ENCODE measurements around the gene RUVBL2.
A peak's percentile ranks its signal among the peaks of the same experiment; 100 is the strongest.

RUVBL2 gene

DNA sequence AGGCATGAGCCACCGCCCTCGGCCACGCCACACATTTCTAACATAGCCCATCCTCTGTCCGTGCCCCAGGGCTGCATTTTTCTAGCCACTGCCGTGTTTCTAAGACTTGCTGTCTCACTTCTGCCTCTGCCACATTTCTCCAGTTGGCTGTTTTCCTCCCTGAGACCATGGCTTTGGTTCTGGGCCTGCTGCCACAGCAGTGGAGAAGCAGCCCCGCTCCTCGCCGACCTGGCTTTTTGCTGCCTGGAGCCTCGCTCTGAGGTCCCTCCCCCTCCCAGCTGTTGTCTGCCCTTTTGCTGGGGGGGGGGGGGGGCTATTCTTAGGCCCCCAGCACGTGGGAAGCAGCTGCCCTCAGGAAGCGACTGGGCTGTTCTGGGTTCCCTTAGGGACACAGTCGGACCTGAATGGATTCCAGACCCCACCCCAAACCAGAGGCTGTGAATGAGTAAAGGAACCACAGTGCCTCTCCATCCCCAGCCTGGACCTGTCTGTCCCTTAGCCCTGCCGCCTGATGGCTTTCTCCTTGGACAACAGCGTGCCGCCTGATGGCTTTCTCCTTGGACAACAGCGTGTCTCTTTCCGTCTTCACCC, 3.9 kb upstream of the RUVBL2 start:
- peak; percentile 58 for DNase-seq

DNA sequence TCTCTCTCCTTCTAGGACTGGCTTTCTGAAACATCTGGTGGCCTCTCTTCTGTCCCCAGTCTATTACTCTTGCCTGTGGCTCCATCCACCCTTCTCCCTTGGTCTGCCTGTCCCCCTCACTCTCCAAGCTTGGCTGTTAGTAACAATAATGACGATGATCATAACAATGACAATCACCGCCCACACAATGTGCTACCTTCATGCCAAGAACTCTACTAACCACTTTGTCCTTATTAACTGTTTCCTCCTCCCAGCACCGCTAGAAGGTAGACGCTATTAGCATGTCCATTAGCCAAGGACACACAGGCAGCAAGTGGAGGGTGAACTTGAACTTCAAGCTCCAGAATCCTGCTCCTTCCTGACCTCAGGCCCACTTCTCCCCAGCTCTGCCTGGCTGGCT, 3.3 kb upstream of the RUVBL2 start:
- no peak for DNase-seq

DNA sequence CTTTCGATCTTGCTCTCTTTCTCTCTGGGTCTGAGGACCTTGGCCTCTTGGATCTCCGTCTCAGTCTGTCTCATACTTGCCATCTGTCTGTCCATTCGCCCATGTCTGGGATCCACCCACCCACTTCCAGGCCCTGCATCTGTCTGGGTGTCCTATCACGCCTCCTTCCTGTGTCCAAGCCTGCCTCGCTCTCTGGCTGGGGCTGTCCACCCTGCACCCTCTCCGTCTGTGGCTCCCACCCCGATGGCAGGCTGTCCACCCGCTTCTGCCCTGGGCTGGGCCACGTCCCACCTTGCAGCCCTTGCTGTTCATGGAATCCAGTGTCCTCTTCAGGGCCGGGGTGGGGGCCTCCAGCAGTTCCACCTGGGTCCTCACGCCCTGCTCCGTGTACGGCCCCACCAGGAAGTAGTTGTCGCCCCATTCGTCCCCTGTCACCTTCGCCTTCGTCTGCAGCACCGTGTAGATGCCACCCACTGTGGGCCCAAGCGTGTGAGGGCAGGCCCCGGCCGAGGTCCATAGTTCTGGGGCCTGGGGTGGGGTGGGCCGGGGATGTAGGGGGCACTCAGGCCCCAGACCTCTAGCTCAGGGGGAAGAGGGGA, 2.6 kb upstream of the RUVBL2 start:
- DNase-seq, result no peak

DNA sequence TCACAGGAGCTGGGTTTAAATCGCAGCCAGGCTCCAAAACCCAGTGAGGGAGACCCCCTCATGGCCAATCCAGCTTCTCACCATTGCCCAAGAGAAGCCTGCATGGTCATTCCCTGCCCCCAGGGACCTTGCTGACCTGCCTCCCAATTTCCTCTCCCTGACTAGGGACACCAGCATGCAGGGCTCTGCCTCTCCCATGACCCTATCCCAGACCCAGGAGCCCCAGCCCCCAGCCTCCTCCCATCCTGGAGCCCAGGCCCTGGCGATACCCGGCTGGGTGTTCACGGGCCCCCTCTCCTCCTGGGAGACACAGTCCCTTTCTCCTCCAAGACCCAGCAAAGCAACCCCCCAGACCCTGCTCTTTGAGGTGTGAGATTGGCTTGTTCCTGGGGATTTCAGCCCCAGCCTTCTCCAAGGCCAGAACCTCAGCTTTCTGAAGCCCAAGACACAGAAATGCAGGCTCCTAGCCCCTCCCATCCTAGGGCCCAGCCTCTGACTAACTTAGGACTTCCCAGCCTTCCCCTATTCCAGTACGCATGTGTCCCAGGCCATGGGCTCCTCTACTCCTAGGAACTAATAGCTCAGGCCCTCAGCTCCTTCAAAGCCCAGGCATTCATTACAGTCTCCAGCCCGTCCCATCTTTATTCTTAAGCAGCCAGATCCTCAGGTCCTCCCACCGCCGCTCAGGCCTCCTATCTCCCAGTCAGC, 1.7 kb upstream of the RUVBL2 start:
- DNase-seq, result peak; percentile 70

DNA sequence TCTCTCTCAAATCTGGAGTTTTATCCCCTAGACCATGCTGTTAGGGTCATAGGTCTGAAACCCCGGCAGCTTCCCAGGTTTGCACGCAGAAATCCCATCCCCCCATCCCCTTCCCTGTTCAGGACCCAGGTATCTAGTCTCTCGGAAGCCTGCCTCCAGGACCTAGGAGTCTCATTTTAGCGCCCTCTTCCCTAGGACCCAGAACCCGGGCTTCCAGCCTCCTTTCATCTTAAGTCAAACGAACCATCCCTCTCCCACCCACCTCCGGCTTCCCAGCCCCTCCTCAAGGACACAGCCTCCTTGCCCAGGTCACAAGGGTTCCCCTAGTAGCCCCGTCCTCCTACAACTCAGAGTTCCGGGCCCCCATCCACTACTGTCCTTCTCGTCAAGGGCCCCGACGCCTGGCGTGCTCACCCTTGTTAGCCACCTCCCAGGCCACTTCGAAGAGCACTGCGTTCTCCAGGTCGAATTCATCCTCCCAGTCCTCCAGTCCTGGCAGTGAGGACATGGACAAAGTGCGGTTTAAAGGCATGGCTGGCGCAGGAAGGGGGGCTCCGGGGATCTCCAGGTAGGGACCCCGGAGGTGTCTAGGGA, 1.0 kb upstream of the RUVBL2 start:
- DNase-seq, result peak; percentile 68

DNA sequence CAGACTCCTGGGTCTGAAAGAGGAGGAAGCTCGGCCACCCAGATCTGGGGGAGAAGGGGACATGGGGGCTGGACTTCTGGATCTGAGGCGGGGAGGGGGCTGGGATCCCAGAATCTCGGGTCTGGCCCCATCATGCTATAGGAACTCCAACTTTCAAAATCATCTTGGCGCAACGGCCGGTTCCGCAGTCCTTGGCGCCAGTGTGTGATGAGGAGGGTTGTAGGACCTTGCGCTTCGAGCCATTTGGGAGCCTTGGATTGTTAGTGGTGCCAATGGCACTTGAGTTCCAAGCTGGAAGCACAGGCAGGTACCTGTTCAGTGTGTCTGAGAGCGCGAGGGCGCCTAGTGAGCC, 324 bp downstream of the RUVBL2 start:
- DNase-seq, result no peak

DNA sequence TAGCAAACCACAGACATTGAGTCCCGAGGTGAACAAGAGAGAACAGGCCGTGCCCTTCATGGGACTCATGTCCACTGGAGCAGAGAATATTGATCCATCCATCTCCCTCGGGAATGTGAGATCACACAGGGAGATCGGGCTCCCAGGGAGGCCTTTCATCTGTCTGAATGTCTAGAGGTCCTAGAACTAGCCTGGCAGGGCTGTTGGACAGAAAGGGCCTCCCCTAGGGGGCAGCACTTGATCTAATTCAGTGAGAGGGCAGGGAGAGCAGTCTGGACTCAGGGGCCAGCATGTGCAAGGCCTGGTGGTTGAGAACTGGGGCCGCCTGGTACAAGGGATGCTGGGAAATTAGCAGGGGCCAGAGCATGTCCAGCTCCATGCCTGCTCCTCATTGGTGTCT, 4.3 kb downstream of the RUVBL2 start:
- DNase-seq, result no peak

DNA sequence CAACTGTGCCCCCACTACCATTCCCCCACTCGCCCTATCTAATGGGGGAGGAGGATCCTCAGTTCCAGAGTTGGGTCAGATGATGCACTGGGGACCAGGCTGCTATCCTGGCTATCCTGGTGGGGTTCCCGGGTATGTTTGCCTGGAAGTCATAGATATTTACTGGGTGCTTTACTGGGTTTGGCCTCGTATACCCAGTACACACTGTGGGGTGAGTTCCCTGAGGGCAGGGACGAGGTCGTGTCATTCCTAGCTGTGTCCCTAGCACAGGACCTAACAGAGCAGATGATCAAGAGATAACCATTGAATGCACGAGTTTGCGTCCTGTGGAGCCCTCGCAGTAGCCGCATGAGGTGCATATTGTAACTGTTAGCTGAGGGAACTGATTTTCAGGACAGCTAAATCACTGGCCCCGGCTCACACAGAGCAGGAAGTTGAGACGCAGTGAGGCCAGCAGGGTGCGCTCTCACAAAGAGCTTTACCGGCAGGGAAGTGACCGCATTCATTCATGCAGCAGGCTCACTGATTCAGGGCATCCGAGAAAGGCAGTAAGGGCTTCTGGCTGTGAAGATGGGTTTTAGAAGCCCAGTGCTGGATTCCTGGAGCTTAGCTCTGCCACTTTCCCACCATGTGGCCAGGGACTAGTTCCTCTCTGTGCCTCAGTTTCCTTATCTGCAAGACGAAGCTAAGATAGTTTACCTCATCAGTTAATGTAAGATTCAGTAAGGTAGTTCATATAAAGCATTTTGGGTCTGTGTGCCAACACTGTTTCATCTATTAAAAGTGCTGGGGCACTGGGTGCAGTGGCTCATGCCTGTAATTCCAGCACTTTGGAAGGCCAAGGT, 6.0 kb downstream of the RUVBL2 start:
- DNase-seq, result no peak

DNA sequence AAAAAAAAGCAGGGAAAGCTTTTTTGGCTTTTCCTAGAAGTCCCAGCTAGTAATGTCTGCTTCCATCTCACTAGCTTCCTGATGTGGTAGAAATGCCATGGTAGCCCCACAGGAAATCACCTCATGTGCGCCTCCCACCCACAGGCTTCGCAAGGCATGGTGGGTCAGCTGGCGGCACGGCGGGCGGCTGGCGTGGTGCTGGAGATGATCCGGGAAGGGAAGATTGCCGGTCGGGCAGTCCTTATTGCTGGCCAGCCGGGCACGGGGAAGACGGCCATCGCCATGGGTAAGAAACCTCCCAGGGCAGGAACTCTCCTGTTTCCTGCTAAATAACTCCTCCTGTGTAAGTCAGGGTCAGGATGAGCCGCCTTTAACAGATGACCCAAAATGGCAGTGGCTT, 10.4 kb downstream of the RUVBL2 start:
- no peak for DNase-seq

DNA sequence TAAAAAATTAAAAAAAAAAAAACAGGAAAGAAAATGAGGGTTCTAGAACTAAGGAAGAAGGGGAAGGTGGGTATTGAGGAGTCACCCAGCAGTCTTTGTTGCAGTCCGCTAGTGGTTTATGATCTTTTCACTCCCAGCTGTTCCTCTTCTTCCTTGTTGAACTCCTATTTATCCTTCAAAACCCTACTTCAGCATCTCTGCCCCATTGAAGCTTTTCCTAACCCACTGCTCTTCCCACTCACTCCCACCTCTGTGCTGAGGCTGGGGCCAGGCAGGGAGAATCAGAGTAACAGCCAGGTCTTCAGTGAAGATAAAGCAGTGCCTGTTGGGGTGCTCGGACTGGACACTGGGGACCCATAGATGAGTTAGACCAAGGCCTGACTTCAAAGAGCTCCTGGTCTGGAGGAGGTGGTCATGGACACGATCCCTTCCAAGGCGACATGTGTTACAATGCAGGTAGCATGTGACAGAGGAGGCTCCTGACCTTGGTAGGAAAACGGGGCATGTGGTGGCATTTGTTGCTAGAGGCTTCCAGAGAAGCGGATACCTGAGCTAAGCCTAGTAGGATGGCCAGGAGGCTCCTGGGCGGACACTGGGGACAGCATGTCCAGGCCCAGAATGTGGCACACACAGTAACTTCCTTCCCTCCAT, 11.4 kb downstream of the RUVBL2 start:
- no peak for DNase-seq

DNA sequence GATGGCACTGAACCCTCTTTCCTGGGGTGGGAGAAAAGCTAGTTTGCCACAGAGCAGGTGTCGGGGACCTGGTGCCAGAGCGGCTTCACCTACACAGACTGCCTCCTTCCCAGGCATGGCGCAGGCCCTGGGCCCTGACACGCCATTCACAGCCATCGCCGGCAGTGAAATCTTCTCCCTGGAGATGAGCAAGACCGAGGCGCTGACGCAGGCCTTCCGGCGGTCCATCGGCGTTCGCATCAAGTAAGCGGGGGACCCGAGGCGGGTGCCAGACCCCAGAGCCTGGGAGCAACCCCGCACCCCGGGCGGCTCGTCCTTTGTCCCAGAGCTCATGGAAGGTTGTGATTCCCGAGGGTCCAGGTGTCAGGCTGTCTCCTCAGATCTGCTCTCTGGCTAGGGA, 13.2 kb downstream of the RUVBL2 start:
- no peak for DNase-seq

DNA sequence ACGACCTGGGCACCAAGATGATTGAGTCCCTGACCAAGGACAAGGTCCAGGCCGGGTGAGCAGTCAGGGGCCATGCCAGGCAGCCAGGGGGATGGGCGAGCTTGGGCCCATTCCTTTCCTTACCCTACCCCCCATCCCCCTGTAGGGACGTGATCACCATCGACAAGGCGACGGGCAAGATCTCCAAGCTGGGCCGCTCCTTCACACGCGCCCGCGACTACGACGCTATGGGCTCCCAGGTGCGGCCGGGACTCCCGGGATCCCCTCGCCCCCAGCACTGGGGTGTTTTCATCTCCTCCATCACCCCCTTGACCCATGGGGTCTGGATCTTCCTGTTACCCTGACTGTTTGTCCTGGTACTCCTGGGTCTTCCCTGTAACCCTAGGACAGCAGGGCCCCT, 16.1 kb downstream of the RUVBL2 start:
- no peak for DNase-seq

DNA sequence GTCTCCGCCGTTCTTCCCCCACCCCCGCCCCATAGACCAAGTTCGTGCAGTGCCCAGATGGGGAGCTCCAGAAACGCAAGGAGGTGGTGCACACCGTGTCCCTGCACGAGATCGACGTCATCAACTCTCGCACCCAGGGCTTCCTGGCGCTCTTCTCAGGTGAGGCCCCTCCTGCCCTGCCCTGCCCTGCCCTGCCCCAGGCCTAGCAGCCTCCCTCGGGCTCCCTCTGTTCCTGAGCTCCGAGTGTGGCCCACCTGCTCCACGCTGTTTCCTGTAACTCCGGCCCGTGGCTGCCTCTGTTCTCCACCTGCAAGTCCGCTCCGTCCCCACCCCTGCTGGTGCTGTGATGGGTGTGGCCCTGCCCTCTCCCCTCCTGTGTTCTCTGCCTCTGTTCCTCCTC, 16.8 kb downstream of the RUVBL2 start:
- DNase-seq, result no peak

DNA sequence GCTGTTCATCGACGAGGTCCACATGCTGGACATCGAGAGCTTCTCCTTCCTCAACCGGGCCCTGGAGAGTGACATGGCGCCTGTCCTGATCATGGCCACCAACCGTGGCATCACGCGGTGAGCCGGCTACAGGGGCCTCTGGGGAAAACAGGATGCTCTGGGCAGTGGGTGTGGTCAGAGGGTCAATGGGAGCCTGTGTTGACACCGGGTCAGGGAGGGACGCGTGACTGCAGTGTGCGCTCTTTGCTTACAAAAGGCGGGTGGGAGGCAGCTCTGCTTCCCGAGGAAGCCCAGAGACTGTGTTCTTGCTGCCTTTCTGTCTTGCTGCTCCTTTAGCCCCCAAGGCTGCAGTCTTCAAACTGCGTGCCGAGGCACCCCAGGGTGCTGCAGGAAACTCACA, 17.5 kb downstream of the RUVBL2 start:
- no peak for DNase-seq

DNA sequence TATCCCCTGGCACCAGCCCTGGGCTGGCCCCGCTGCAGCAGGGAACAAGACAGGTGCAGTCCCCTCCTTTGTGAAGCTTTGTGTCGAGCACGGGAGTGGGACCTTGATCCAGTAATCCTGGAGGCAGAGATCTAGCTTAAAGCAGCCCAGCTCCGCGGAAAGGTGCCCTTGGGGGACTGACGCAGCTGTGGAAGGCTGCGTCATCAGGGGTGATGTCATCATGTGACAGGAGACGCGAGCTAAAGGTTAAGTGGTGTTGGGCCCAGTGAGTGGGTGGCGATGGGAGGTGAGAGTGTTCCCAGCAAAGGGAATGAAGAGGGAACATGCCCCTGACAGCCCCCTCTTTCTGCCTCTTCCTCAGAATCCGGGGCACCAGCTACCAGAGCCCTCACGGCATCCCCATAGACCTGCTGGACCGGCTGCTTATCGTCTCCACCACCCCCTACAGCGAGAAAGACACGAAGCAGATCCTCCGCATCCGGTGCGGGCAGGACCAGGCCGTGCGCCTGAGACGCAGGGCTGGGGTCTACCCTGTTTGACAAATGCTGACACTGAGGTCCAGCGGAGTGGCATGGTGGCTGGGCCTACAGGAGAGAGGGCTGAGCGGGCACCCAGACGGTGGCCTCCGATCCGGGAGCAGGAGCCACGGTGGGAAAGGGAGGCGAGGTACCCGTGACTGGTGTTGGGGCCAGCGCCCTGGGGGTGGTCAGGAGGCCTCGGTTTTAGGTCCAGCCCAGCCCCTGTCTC, 20.6 kb downstream of the RUVBL2 start:
- no peak for DNase-seq

DNA sequence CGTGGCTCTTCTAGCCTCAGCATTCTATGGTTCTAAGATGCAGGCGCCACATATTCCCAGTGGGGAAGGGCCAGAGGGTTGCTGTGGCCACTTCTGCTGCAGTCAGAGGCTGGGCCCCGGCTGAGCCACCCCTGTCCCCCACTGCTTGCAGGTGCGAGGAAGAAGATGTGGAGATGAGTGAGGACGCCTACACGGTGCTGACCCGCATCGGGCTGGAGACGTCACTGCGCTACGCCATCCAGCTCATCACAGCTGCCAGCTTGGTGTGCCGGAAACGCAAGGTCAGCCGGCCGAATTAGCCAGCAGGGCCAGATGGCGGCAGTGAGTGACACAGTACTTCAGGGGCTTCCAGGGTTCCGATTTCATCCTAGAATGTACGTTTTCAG, 21.2 kb downstream of the RUVBL2 start:
- DNase-seq, result no peak

DNA sequence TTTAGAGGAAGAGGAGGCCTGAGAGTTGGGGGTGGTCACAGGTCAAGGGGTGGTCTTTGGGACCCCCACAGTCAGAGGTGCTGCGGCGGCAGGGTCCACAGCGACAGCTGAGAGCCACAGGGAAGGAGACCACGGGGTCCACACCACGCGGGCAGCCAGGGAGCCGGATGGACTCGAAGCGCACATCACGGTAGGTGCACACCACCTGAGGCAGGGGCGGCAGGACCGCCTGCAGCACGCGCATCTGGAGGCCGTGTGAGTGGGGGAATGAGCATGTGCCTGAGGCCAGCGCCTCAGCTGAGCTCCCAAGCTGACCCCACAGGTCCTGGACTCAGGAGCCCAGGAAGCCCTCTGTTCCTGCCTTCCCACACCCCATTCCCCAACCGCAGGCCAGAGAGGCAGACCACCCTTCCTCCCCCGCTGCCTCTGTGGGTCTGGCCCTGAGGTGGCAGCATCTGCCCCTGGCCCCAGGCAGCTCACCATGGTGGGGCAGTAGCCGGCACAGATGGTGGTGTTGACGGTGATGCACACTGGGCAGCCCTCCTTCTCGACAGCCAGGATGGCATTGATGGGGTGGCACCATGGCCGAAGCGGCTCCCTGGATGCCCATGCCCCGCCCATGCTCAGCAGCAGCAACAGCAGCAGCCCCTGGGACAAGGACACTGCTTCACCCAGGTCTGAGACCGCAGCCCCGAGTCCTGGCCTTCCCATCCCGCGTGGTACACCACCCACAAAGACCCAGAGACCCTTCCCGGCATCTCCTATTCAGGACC, 22.6 kb downstream of the RUVBL2 start:
- no peak for DNase-seq

DNA sequence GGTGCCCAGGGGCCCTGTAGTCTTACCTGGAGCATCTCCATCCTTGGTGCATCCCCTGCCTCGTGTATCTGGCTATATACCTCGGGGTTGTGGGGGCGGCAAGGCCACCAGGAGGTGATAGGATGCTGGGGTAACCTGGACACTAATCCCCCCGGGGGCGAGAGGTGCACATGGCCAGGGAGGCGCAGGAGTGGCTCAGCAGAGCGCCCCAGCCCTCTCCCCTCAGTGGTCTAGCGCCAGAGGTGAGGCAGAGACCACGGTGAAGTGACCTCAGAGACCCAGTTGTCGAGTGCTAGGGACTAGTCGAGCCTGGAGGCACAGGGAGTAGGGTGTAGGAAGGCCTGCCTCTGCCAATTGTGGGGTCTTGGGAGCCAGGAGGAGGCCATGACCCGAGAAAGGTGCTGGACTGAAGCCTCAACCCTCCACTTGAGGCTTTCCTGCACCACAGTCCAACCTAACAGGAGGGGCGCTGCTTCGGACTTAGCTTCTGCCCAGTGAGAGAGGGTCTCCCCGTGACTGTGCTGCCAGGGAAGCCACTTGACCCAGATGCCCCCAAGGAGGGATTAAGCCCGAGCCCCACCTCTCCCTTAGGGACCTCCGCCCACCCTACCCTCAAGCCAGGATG, 23.5 kb downstream of the RUVBL2 start, which contains the start of gene LHB:
Gene LHB, minus strand, starts transcription at position 51 of the 625 bp plus-strand sequence. Its CDS starts 10 bp downstream, at position 41.
- DNase-seq, result no peak

DNA sequence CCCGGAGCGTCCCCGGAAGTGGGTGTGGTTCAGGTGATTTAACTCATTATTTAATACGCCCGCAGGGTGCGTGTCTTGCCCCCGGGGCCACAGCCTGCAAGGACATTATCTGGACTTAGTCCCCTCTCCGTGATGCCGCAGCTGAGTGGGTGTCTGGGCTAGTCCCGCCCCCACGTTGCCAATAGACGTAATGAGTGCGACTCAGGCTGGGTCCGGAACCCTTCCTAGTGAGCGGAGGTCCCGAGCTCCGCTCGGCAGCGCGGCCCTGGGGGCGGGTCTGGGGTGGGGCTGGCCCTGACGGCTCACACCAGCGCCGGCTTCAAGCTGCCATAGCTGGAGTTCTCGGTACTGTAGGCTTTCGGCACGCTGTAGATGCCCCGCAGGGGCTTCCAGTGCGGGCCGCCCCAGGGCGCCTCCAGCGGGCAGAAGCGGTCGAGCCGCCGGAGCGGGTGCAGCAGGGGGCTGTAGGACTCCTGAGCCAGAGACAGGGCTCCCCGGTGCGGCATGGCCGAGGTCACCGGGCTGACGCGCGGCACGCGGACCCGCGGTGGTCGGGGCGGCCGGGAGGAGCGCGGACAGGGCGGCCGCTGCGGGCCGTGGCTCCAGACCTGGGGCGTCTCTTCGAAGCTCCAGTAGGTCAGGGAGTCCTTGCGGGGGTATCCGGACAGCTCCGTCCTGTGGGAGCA, 24.1 kb downstream of the RUVBL2 start:
- DNase-seq, result peak; percentile 60

All from right forelimb (tissue), 1 donor.